ENCODE data around the gene XPR1. TPM values are rescaled to one million over a fixed set of nuclear protein-coding genes. Genes with fewer than 3 reads are reported as not detected.
"Not testable (repeated sequence)": the region's sequence is repeated elsewhere in the genome, so short reads cannot be mapped to it uniquely, and the experiment has no call there.

XPR1 gene
- total and polyA plus RNA-seq, 2 experiments from 2014 or later, result 18.1 to 36.4 TPM

- TF ChIP-seq, protein P1, sequence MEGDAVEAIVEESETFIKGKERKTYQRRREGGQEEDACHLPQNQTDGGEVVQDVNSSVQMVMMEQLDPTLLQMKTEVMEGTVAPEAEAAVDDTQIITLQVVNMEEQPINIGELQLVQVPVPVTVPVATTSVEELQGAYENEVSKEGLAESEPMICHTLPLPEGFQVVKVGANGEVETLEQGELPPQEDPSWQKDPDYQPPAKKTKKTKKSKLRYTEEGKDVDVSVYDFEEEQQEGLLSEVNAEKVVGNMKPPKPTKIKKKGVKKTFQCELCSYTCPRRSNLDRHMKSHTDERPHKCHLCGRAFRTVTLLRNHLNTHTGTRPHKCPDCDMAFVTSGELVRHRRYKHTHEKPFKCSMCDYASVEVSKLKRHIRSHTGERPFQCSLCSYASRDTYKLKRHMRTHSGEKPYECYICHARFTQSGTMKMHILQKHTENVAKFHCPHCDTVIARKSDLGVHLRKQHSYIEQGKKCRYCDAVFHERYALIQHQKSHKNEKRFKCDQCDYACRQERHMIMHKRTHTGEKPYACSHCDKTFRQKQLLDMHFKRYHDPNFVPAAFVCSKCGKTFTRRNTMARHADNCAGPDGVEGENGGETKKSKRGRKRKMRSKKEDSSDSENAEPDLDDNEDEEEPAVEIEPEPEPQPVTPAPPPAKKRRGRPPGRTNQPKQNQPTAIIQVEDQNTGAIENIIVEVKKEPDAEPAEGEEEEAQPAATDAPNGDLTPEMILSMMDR (IDR thresholded peaks at IDR 0.05; ENCODE audit: low read depth, low read length), result no peak
- Histone ChIP-seq H3K27me3 (no peaks in the 10 kb centered on the region), H3K36me3 (no peaks in the 10 kb centered on the region), H3K27ac (no peak overlapping the region), H3K9me3 (ENCODE audit: low read depth) (no peaks in the 10 kb centered on the region), H3K4me1 (ENCODE audit: low read depth) (no peaks in the 10 kb centered on the region), H3K4me3 (no peak overlapping the region)
- DNase-seq (ENCODE audit: low read depth in 1 of 2, low spot score in 1 of 2), result no peak
Measured at GRCh38 chr1:180786624-180787023, 154.8 kb downstream of the XPR1 start.

- DNase-seq (ENCODE audit: low read depth in 1 of 2, low spot score in 1 of 2), result no peak
- TF ChIP-seq, protein P1 (IDR thresholded peaks at IDR 0.05; ENCODE audit: low read depth, low read length), result no peak
- H3K9me3 ChIP-seq (ENCODE audit: low read depth), result no peaks in the 10 kb centered on the region
Measured at GRCh38 chr1:180787628-180788307, 155.9 kb downstream of the XPR1 start.

DNA sequence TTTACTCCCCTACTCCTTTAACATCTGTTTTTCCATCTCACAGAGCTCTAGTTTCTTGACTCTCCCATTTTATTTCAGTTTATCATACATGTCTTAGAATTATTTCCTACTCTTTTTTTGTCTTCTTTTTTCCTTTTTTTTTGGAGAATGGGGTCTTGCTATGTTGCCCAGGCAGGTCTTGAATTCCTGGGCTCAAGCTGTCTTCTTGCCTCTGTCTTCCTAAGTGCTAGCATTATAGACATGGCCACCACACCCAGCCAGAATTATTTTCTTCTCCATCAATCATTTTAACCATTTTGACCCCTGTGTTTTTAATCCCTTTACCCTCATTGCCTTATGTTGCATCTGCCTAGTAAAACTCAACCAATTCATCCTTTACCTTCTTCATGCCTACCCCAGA is 157.6 kb downstream of the XPR1 start:
- Histone ChIP-seq H3K36me3 (no peaks in the 10 kb centered on the region), H3K4me3 (no peak overlapping the region), H3K27ac (no peak overlapping the region), H3K4me1 (ENCODE audit: low read depth) (no peaks in the 10 kb centered on the region), H3K9me3 (ENCODE audit: low read depth) (no peaks in the 10 kb centered on the region), H3K27me3 (no peaks in the 10 kb centered on the region)
- no peak for DNase-seq (ENCODE audit: low read depth in 1 of 2, low spot score in 1 of 2)
- TF ChIP-seq, protein P1 (IDR thresholded peaks at IDR 0.05; ENCODE audit: low read depth, low read length), result no peak

More at GRCh38 chr1:180787628-180788307, 155.9 kb downstream of the XPR1 start:
- Histone ChIP-seq H3K4me3 (no peak overlapping the region), H3K27ac (no peak overlapping the region), H3K27me3 (no peaks in the 10 kb centered on the region), H3K36me3 (no peaks in the 10 kb centered on the region), H3K4me1 (ENCODE audit: low read depth) (no peaks in the 10 kb centered on the region)

GRCh38 chr1:180791152-180791551 is 159.3 kb downstream of the XPR1 start:
- not testable (repeated sequence) for H3K27ac ChIP-seq; H3K9me3 ChIP-seq (ENCODE audit: low read depth); H3K27me3 ChIP-seq; DNase-seq (ENCODE audit: low read depth in 1 of 2, low spot score in 1 of 2); H3K36me3 ChIP-seq; H3K4me1 ChIP-seq (ENCODE audit: low read depth); H3K4me3 ChIP-seq

- no peak overlapping the region for H3K27ac ChIP-seq
- H3K9me3 ChIP-seq (ENCODE audit: low read depth), result no peaks in the 10 kb centered on the region
- no peak overlapping the region for H3K4me3 ChIP-seq
- no peaks in the 10 kb centered on the region for H3K36me3 ChIP-seq
- no peak for DNase-seq (ENCODE audit: low read depth in 1 of 2, low spot score in 1 of 2)
- TF ChIP-seq, protein P1 (IDR thresholded peaks at IDR 0.05; ENCODE audit: low read depth, low read length), result no peak
- H3K27me3 ChIP-seq, result no peaks in the 10 kb centered on the region
- H3K4me1 ChIP-seq (ENCODE audit: low read depth), result no peaks in the 10 kb centered on the region
Measured at GRCh38 chr1:180791806-180792205, 160.0 kb downstream of the XPR1 start.

GRCh38 chr1:180793451-180793850 is 161.6 kb downstream of the XPR1 start:
- H3K27me3 ChIP-seq, result no peaks in the 10 kb centered on the region
- H3K27ac ChIP-seq, result no peak overlapping the region
- no peak overlapping the region for H3K4me3 ChIP-seq
- TF ChIP-seq, protein P1 (IDR thresholded peaks at IDR 0.05; ENCODE audit: low read depth, low read length), result no peak
- H3K36me3 ChIP-seq, result no peaks in the 10 kb centered on the region
- DNase-seq (ENCODE audit: low read depth in 1 of 2, low spot score in 1 of 2), result no peak
- H3K9me3 ChIP-seq (ENCODE audit: low read depth), result no peaks in the 10 kb centered on the region
- H3K4me1 ChIP-seq (ENCODE audit: low read depth), result no peaks in the 10 kb centered on the region

Data from cardiac muscle cell (in vitro differentiated cells and primary cell).